Measurements from ENCODE around the gene NR2C1. TPM values are rescaled to one million over a fixed set of nuclear protein-coding genes. Genes with fewer than 3 reads are reported as not detected.

NR2C1 gene
- total and polyA plus RNA-seq, 9 donors: 20.2 to 42.2 (median 38.2) TPM

DNA sequence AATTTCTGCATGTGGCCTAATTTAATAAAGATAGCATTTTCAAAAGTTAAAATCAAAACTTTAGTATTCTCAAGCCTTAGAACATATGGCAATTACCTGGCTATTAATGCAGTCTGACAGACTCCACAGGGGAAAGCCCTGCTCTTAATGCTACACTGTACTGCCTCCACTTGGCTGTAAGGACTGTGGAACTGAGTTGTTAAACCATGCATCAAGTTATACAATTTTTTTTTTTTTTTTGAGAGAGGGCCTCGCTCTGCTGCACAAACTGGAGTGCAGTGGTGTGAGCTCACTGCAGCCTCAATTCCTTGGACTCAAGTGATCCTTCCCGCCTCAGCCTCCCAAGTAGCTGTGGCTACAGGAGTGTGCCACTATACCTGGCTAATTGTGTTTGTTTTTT is 50.9 kb downstream of the NR2C1 start:
- H3K4me1 ChIP-seq (ENCODE audit: insufficient read depth): no peaks in the 10 kb centered on the region
- H3K9me3 ChIP-seq: no peaks in the 10 kb centered on the region
- TF ChIP-seq POLR2A (IDR thresholded peaks at IDR 0.05) (no peak), EP300 (IDR thresholded peaks at IDR 0.05) (no peak), CTCF (IDR thresholded peaks at IDR 0.05) (no peak)
- no peaks in the 10 kb centered on the region for H3K27me3 ChIP-seq
- WGBS, 3 donors: 90 to 98% (median 91%) methylated on average over 2 of the region's 2 CpGs
- H3K36me3 ChIP-seq: no peaks in the 10 kb centered on the region
- H3K4me3 ChIP-seq: no peak overlapping the region
- H3K27ac ChIP-seq: no peak overlapping the region
- intact Hi-C loops (cut with DNase I): no loop called here
- no peak for DNase-seq

DNA sequence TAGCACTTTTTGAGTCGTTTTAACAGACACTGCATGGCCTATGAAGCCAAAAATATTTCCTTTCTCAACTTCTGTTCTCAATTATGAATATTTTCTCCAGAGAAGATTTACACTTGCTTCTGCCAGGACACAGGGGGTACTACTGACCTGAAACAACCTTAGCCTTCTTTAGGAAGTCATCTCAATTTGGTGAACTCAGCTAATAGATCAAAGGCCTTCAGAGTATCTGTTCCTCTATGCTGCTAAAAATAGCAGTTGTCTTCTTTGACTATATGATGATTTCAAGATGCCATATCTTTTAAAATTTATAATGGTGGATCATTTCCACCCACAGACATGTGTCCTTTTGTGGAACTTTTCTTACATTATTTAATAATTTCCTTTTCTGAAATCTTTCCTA is 55.9 kb downstream of the NR2C1 start:
- no peak for DNase-seq
- Histone ChIP-seq H3K27me3 (no peaks in the 10 kb centered on the region), H3K9me3 (no peaks in the 10 kb centered on the region), H3K27ac (no peak overlapping the region), H3K36me3 (no peaks in the 10 kb centered on the region), H3K4me3 (no peak overlapping the region), H3K4me1 (ENCODE audit: insufficient read depth) (no peaks in the 10 kb centered on the region)
- TF ChIP-seq POLR2A (IDR thresholded peaks at IDR 0.05) (no peak), EP300 (IDR thresholded peaks at IDR 0.05) (no peak)
- intact Hi-C loops (cut with DNase I): no loop called here
- 36 to 46% (median 43%) methylated on average over 1 of the region's 1 CpG for WGBS, 3 donors

- H3K36me3 ChIP-seq: no peaks in the 10 kb centered on the region
- no peaks in the 10 kb centered on the region for H3K9me3 ChIP-seq
- no peak for TF ChIP-seq POLR2A (IDR thresholded peaks at IDR 0.05)
- DNase-seq: no peak
- H3K4me3 ChIP-seq: no peak overlapping the region
- 96 to 98% (median 97%) methylated on average over 2 of the region's 2 CpGs for WGBS, 3 donors
- H3K4me1 ChIP-seq (ENCODE audit: insufficient read depth): no peaks in the 10 kb centered on the region
- intact Hi-C loops (cut with DNase I): no loop called here
- H3K27me3 ChIP-seq: no peaks in the 10 kb centered on the region
- H3K27ac ChIP-seq: no peak overlapping the region
Measured at GRCh38 chr12:95016120-95016519, 57.3 kb downstream of the NR2C1 start.

- Histone ChIP-seq H3K27me3 (no peaks in the 10 kb centered on the region), H3K4me3 (no peak overlapping the region), H3K9me3 (no peaks in the 10 kb centered on the region), H3K4me1 (ENCODE audit: insufficient read depth) (no peaks in the 10 kb centered on the region), H3K36me3 (no peaks in the 10 kb centered on the region), H3K27ac (no peak overlapping the region)
- TF ChIP-seq POLR2A (IDR thresholded peaks at IDR 0.05) (no peak), EP300 (IDR thresholded peaks at IDR 0.05) (no peak), CTCF (IDR thresholded peaks at IDR 0.05) (no peak)
- intact Hi-C loops (cut with DNase I): no loop called here
- no peak for DNase-seq
Measured at GRCh38 chr12:95014554-95014953, 58.9 kb downstream of the NR2C1 start.

- no peak for TF ChIP-seq CTCF (IDR thresholded peaks at IDR 0.05)
- TF ChIP-seq EP300 (IDR thresholded peaks at IDR 0.05): no peak
- no peak for TF ChIP-seq POLR2A (IDR thresholded peaks at IDR 0.05)
- Histone ChIP-seq H3K4me3 (no peak overlapping the region), H3K9me3 (no peaks in the 10 kb centered on the region), H3K27ac (no peak overlapping the region), H3K27me3 (no peaks in the 10 kb centered on the region), H3K4me1 (ENCODE audit: insufficient read depth) (peaks cover 3% of the 10 kb centered on the region), H3K36me3 (no peaks in the 10 kb centered on the region)
- intact Hi-C loops (cut with DNase I): no loop called here
- no peak for DNase-seq
- 93 to 95% (median 93%) methylated on average over 4 of the region's 4 CpGs for WGBS, 3 donors
Measured at GRCh38 chr12:95006206-95006605, 67.2 kb downstream of the NR2C1 start.

- Histone ChIP-seq H3K27ac (no peak overlapping the region), H3K9me3 (no peaks in the 10 kb centered on the region), H3K36me3 (no peaks in the 10 kb centered on the region), H3K27me3 (no peaks in the 10 kb centered on the region), H3K4me1 (ENCODE audit: insufficient read depth) (peaks cover 6% of the 10 kb centered on the region), H3K4me3 (no peak overlapping the region)
- TF ChIP-seq CTCF (IDR thresholded peaks at IDR 0.05) (no peak), EP300 (IDR thresholded peaks at IDR 0.05) (no peak), POLR2A (IDR thresholded peaks at IDR 0.05) (no peak)
- DNase-seq: no peak
- intact Hi-C loops (cut with DNase I): no loop called here
- WGBS, 3 donors: 70 to 90% (median 87%) methylated on average over 2 of the region's 2 CpGs
Measured at GRCh38 chr12:95004610-95005009, 68.8 kb downstream of the NR2C1 start.
